GM18517 (cell line): ENCODE measurements around the gene TAF1B.
"Not testable (repeated sequence)": the region's sequence is repeated elsewhere in the genome, so short reads cannot be mapped to it uniquely, and the experiment has no call there.

ENCODE experiments used
- ATAC-seq: cut with Tn5 transposase; IDR thresholded peaks from one replicate; pipeline ENCODE4 v1.9.1; 2021; ENCODE audit warnings: mild to moderate bottlenecking, moderate library complexity; ENCODE audit not compliant: unreplicated experiment

The TAF1B gene

DNA sequence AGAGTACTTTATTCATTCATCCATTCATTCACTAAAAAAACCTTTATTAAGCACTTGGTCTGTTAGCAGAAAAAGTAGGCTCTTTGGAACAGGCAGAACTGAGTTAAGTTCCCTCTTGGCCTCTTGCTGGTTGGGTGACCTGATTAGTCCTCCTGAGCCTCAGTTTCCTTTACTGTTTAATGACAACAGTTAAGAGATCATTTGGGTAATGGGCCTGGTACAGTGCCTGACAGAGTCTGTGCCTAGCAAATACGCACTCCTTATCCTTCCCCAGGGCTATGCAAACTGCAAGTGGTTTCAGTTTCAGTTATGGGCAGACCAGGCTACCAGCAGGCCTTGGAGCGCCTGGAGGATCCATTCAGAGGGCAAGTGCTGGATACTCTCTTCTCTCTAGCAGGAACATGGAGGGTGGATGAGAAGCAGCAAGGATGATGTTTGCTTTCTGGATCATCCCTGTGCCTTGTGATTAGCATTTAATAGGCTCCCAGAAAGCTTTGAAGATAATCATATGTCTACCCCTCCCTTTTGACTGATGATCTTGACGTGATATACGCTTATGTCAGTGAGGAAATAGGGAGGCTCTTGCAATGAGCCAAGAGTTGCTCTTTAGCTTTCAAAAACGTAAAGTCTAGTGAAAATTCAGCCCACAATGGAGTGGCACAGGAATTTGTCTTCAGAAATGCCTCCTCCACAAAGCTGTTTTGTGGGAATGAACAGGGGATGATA is 12.4 kb upstream of the TAF1B start:
- ATAC-seq, result no peak

DNA sequence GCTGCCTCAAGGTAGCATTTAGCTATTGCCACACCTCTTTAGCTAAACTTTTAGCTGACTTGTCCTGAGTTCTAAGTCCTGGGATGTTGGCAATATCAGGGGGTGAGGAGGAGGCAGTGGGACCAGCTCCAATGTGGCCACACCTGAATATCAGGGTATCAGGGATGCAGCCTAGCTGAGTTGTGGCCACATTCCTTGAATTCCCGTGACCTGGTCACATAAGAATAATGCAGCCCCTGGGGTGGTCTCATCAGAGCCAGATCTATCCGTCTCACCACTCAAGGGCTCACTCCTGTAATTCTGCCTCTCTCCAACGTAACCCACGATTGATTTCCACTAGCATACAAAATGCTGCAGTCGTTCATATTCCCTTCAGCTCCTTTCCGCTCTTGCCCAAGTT is 11.6 kb upstream of the TAF1B start:
- ATAC-seq, result no peak

DNA sequence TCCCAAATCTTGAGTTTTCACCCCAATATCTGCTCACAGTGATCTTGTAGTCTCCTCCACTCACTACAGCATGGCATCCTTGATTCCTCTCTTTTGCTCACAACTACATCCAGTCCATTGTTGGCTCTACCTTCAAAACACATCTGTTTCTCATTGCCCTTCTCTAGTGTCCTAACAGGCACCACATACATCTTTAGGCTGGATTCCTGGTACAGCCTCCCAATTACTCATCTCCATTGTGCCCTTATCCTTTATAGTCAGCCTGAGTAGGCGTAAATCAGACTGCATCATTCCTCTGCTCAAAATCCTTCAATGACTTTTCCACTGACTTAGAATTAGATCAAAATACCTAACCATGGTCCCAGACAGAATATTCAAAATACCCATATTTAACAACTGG is 10.7 kb upstream of the TAF1B start:
- no peak for ATAC-seq

DNA sequence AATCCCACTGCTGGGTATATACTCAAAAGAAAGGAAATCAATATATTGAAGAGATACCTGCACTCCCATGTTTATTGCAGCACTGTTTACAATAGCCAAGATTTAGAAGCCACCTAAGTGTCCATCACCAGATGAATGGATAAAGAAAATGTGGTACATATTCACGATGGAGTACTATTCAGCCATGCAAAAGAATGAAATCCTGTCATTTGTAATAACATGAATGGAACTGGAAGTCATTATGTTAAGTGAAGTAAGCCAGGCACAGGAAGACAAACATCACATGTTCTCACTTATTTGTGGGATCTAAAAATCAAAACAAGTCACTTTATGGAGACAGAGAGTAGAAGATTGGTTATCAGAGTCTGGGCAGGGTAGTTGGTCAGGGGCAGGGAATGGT is 8.2 kb upstream of the TAF1B start:
- not testable (repeated sequence) for ATAC-seq

DNA sequence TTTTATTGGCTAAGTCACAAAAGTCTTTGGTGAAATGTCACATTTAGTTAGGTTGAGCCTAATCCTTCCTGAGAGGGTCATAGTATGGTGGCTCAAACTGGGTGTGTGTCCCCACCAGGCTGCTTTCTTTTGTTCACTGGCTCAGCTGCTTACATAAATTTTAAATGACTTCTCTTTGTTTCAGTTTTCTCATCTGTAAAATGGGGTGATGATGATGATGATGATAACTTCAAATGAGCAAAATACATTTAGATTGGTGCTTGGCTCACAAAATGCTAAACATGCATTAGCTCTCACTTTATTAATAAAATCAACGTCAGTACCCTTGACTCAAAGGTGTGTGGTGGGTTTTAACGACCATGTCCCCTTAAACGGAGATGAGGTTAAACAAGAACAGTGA is 7.2 kb upstream of the TAF1B start:
- no peak for ATAC-seq

DNA sequence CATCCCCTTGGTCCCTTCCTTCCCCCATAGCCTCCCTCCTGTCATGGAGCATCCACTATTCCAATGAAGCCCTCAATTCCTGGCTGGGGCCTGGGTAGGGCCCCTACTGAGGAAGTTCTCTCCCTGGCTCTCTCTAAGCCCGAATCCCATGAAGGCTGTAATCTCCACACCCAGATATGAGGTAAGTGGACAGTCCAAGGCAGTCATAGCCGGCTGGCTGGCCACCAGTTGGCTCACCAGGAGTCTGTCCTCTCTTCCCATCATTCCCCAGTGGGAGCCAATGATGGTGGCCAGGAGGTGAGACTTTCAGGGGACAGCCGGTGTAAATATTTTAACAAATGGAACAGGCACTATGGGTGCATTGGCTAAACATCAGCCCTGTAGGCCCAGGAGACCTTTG is 6.8 kb upstream of the TAF1B start:
- no peak for ATAC-seq

DNA sequence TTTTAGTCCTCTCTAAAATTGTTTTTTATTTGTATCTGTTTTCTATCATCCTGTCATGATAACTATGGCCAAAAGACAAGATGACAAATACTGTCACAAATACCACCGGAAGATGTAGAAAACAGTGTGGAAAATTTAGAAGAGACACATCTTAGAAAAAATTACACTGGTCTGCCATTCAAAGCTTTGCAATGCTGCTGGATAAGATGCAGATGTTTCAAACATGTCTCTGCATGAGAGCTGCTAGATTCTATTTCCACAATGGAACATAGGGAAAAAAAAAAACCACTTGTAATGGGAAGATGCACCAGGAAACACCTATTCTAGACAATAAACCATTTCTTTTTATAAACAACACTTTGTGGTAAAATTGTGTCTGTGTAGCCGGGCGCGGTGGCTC is 5.8 kb upstream of the TAF1B start:
- no peak for ATAC-seq

DNA sequence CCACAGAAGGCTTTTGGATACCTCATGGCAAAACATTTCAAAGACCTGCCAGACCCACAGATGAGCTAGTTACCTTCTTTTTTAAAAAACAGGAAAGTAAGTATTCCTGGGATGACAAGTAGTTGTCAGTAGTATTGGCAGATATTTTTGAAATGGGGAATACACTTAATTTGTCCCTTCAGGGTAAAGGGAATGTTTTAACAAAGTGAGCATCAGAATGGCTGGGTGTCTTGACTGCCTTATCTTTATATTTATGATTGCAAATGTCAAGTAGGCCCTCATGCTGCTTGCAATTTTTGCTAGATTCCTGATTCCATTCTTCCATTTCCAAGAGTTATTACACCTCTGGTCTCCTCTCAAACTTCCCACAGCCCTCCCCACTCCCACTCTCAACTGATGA is 4.9 kb upstream of the TAF1B start:
- no peak for ATAC-seq

DNA sequence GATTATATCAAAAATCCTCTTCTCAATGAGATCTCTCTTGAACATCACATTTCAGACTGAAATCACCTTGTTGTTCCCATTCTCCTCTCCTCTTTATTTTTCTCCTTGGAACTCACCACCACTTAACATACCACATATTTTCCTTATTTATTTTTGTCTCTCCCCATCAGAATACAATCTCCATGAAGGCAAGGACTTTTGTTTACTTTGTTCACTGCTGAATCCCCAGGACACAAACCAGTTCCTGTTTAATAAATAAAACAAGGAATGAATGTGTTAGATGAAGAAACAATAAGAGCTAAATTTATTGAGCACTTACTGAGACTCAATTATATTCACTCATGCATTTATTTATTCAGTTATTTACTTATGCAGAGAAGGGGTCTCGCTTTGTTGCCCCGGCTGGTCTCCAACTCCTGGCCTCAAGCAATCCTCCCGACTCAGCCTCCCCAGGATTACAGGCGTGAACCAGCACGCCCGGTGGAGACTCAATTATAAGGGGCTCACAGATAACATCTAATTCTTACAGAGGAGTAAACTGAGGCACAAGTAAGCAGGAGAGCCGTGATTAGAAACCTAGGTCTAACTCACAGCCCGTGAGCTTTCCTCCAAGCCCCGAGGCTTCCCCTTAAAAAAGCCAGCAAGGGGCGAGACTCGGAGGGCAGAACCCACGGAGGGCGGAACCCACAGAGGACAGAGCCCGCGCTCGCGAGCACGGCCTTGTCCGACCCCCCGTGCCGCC is 616 bp upstream of the TAF1B start:
- no peak for ATAC-seq

DNA sequence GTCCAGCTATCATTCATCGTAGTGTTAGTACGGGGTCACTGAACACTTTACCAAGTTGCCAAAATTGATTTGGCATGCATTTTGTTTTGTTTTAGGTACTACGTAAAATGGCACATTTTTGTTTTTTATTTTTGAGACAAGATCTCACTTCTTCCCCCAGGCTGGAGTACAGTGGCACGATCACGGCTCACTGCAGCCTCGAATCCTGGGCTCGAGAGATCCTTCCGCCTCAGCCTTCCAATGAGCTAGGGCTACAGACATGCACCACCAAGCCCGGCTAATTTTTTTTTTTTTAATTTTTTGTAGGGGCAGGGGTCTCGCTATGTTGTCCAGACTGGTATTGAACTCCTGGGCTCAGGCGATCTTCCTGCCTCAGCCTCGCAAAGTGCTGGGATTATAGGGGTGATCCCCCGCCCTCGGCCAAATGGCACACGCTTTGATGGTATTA is 786 bp downstream of the TAF1B start:
- ATAC-seq, result no peak

DNA sequence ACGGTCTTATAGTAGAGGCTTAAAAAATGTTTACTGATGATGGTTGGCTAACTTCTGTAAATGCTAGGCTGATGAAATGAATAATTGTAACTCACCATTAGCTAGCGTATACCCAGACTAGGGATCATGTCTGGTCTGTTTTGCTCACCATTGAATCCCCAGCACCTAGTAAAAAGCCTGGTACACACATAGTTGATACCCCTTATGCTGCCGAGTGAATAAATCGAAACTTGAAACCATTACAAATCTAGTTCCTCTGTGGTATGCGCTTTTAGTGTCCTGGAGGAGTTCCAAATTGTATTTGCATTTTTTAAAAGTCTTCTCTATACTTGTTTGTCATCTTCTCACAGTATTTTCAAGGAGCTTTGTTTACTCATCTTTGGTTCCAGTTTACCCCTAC is 1.3 kb downstream of the TAF1B start:
- no peak for ATAC-seq

DNA sequence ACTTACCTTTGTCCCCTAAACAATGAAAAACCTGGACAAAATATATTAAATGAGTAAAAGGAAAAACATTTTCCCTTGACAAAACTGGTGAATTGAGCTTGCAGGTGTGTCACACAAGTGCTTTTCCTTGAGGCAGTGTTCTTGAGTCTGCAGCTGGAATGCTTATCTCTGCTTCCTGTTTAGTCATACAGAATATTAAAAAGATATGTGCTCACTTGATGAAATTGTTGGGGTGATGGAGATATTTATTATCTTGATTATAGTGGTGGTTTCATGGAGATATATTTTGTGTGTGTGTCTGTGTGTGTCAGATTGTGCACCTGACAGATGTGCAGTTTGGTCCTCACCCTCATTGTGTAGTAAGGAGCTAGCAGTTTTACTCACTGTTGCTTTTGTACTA is 3.3 kb downstream of the TAF1B start:
- no peak for ATAC-seq

DNA sequence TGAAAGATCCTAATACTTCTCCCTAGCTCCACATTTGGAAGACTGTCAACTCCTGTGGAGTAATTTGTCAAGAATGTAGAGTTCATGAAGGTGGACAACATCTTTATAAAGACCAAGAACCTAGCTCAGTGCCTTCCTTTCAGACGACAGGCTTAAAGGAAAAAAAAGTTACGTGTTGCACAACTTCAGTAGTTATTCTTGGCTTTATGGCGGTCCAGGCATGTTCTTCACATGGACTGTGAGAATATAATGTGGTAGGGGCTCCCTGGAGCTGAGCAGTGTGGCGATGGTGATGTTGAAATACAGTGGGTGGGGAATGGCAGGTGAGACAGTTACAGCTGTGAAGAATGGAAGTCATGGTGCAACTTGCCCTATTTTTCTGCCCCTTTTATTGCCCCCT is 3.9 kb downstream of the TAF1B start:
- ATAC-seq, result no peak

DNA sequence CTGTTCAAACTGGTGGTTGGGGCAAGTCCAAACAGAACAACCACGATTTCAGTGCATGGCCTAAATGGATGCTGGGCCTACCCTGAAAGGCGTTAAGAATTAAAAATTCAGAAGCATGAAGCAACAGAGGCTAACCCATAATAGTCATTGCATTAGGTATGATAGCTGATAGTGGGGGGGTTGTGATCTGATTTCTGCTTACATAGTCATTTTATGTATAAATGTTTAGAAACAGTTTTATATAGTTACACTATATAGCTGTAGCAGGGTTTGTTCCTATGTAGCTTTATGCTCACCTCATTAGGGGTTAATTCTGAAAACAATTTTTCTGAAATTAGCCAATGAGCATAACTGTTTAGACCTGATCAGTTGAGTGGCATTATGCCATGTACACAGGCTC is 9.6 kb downstream of the TAF1B start:
- no peak for ATAC-seq

DNA sequence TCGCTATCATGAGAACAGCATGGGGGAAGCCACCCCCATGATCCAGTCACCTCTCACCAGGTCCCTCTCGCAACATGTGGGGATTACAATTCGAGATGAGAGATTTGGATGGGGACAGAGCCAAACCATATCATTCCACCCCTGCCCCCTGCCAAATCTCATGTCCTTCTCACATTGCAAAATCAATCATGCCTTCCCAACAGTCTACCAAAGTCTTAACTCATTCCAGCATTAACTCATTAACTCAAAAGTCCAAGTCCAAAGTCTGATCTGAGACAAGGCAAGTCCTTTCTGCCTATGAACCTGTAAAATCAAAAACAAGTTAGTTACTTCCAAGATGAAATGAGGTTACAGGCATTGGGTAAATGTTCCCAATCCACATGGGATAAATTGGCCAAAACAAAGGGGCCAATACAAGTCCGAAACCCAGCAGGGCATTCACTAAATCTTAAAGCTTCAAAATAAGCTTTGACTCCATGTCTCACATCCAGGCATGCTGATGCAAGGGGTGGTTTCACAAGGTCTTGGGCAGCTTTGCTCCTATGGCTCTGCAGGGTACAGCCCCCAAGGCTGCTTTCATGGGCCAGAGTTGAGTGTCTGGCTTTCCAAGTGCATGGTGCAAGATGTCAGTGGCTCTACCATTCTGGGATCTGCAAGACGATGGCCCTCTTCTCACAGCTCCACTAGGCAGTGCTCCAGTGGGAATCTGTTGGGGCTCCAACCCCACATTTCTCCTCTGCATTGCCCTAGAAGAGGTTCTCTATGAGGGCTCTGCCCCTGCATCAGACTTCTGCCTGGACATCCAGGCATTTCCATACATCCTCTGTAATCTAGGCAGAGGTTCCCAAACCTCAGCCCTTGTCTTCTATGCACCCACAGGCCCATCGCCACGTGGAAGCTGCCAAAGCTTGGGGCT is 14.8 kb downstream of the TAF1B start:
- ATAC-seq, result no peak

DNA sequence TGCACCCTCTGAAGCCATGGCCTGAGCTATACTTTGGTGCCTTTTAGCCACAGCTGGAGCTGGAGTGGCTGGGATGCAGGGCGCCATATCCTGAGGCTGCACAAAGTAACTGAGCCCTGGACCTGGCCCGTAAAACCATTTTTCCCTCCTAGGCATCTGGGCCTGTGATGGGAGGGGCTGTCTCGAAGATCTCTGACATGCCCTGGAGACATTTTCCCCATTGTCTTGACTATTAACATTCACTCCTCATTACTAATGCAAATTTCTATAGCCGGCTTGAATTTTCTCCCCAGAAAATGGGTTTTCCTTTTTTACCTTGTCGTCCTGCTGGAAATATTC is 15.4 kb downstream of the TAF1B start:
- no peak for ATAC-seq

DNA sequence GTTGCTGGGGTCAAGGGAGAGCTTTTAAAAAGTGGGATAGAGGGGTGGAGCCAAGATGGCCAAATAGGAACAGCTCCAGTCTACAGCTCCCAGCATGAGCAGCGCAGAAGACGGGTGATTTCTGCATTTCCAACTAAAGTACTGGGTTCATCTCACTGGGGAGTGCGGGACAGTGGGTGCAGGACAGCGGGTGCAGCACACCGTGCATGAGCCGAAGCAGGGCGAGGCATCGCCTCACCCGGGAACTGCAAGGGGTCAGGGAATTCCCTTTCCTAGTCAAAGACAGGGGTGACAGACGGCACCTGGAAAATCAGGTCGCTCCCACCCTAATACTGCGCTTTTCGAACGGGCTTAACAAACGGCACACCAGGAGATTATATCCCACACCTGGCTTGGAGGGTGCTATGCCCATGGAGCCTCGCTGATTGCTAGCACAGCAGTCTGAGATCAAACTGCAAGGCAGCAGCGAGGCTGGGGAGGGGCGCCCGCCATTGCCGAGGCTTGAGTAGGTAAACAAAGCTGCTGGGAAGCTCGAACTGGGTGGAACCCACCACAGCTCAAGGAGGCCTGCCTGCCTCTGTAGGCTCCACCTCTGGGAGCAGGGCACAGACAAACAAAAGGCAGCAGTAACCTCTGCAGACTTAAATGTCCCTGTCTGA is 17.8 kb downstream of the TAF1B start:
- ATAC-seq, result not testable (repeated sequence)

DNA sequence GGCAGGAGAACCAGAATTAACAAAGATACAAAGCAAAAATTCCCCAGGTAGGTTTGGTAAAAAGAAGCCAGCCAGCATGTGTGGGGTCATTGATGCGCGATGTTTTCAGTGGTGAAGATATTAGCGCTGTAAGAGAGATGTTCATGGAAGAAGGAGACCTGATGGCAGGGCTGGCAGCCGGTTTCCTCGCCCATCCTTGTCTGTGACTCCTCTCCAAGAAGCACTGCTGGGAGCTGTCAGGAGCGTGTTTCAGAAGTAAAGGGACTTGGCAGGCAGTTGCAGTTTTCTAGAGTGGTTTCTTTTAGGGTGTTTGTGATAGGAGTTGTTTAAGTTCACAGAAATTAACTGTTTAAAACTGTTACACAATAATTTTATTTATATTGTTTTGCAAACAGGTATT is 24.6 kb downstream of the TAF1B start:
- no peak for ATAC-seq

DNA sequence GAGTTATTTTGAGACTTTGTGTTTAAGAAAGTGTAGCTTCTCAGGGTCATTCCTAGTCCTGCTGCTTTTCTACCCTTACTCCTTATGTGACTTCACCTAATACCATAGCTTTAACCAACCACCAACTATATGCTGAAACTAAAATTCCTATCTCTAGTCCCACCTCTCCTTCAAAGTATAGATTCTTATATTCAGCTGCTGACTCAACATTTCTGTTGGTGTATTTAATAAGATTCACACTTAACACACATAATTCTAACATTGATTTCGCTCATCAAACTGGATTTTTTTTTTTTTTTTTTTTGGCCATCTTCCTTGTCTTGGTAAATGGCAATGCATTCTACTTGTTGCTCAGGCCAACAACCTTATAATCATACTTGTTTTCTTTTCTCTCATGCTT is 30.1 kb downstream of the TAF1B start:
- no peak for ATAC-seq

DNA sequence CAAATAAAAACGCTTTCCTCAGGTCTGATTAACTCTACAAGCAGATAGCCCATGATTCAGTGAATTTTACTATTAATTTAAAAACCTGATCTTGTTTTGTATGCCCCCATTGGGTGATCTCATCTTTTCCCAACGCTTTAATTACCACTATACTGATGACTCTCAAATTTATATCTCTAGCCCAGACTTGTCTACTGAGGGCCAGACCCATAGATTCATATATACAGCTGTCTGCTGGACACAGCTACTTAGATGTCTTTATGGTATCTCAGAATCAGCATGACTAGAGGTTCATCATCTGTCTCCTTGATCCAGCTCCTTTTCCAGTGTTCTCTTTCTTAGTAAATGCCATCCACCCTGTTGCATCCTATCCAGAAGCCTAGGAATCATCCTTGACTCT is 33.8 kb downstream of the TAF1B start:
- ATAC-seq, result no peak

DNA sequence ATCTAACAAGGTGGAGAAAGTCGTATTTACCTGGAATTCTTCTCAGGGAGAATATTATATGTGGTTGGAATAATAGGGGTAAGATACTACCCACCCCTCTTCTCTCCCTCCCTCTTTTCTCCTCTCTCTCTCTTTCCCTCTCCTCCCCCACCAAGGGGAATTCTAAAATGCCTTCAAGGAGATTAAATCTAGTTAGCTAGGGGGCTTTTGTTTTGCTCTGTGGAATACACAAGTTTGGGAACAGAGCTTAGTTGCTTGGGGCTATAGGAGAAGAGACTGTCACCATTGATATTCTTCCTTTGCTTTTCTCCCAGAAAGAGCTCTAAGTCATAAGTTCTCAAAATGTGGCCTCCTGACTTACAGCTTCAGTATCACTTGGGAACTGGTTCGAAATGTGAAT is 34.5 kb downstream of the TAF1B start:
- ATAC-seq, result no peak
